Left renal cortex interstitium (tissue), 4 donors: ENCODE data around the gene KCNN3. TPM values are rescaled to one million over a fixed set of nuclear protein-coding genes. Genes with fewer than 3 reads are reported as not detected.

Source experiments
- DNase-seq, 4 donors: peaks; one replicate each; pipeline ENCODE4 v3.0.0-alpha.2; 2013; ENCODE audit warnings: low read depth in 4 of 4, low spot score in 2 of 4, missing footprints in 1 of 4
- polyA plus RNA-seq, 4 donors: library from polyadenylated mRNA; unstranded; fragments of 120-200 nt; gene quantifications; one replicate each; pipeline ENCODE4 v1.2.1, GENCODE V29; 2013; ENCODE audit not compliant: insufficient read length in 4 of 4

Gene KCNN3
- polyA plus RNA-seq, 4 donors = 2.4 to 3.3 (median 2.5) TPM

DNA sequence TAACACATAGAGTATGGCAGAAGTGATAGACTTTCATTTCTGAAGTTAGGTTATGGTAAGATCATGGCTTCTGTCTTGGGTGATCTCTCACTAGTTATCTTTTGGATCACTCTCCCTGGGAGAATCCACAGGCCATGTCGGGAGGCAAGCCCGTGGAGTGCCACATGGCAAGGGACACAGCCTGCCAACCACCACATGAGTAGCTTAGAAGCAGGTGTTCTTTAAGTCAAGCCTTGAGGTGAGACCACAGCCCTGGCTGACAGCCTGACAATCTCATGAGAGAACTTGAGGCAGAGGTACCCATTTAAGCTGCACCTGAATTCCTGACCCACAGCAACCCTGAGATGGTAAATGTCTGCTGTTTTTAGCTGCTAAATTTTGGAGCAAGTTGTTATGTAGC lies 130.4 kb downstream of the KCNN3 start:
- no peak for DNase-seq

DNA sequence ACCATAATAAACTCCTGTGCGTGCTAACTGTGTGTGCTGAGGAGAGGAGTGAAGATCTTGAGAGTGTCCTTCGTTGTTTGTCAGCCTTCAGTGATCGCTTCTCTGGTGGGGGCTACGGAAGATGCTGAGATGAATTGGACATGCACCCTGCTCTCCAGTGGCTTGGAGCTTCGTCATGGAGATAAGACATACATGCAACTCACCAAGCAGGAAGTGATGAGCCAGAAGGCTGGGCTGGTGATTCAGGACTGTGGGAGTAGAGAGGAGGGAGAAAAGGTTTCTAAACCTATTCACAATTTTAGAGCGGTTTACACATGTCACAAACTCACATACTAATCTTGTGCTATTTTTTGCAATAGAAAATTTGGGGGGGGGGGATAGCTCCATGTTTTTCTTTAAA lies 133.2 kb downstream of the KCNN3 start:
- DNase-seq = no peak

DNA sequence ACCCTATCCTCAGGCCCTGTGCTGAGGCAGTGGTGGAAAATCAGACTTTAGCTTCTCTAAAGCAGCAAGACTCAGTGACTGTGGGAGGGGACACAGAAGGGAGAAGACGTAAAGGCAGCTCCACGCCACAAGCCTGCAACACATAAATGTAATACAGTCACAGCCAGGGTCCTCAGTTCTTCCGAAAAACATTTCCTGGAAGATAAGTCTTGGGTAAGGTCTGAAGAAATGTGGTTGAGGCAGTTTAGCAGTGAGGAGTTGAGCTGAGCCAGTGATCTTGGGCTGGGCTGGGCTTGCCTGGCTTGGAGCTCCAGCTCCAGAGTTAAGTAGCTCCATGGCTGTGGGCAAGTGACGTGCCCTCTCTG lies 134.3 kb downstream of the KCNN3 start:
- no peak for DNase-seq

DNA sequence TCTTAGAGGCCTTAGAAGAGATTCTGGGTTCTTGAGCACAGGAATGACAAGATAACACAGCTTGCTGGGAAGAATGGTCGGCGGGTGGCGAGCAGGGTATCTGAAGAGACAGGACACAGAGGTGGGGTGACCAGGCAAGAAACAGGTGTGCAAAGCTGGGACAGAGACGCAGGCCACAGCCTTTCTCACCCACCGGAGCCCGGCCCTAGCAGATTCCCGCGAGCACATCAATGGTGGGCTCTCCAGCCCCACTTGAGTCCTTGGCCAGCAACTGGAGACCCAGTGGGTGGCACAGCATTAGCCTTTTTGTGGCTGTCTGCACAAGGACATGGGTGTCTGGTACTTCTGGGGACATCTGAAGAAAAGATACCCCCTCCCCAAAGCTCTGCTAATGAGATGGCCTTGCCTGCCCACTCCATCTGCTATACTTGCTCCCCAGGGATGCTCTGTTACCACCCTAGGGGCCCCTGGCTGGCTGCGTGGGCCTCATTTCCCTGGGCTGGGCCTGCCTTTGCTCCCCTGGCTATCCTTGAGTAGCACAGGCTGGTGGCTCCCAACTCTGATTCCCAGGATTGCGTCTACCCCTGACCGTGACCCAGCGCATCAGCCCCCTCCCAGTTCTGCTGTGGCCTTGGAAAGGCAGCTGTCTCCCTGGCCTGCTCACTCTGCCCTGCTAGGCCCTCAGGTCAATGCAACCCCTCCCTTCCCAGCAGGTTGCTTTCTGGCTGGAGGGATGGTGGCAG lies 134.8 kb downstream of the KCNN3 start:
- no peak for DNase-seq

- DNase-seq = no peak
These were observed 136.5 kb downstream of the KCNN3 start for GRCh38 chr1:154733621-154734020.

- DNase-seq = no peak
These were observed 139.0 kb downstream of the KCNN3 start for GRCh38 chr1:154730986-154731489.

DNA sequence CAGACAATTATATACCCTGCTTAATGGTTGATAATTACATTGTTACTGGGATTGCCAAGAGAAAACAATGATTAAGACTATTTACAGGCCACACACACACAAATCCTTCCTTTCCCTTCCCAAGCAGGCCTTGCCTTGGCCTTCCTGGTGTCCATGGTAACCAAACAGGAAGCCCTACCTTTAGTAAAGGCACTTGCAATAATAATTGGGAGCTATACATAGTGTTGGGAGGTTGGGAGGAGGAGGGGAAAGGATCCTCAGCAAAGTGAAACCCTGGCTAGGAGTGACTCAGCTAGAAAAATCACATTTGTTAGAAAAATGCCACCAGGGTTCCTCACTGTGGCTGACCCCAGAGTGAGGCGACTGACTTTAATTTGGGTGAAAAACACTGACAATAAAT lies 139.8 kb downstream of the KCNN3 start:
- no peak for DNase-seq

DNA sequence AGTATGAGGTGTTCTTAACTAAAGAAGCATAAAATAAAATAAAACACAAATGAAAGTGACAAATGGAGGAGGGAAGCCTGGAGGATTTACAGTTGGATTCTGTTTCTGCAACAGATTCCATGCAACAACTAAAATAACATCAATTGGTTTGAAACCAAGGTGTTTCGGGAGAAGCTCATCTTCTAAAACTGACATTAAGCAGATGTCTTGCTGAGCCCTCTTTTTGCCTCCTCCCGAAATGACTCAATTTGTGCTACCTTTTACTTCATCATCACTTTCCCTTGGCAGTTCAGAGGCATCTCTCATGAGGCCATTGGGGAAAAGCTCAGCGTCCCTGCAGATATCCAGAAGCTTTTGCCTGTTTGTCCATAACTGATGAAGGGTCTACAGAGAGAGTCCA lies 140.5 kb downstream of the KCNN3 start:
- DNase-seq = no peak

DNA sequence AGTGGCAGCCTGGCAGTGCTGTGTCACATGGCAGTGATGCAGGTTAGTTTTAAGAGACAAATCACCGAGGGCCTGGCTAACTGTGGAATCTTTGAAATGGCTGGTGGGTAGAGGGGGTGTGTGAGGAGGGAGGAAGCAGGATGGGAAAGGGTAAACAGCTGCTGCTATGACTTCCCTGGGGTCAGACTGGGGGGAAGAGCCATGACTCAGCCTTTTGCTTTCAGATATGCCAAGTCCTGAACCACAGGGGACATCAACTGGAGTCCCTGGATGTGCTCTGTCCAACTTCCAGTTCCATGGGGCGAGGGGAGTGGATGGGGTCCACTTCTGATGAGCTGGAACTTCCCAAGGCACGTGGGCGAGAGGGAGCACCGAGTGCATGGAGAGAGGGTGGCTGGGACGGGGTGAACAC lies 141.0 kb downstream of the KCNN3 start:
- DNase-seq = no peak

- no peak for DNase-seq
These were observed 143.0 kb downstream of the KCNN3 start for GRCh38 chr1:154726896-154727753.

DNA sequence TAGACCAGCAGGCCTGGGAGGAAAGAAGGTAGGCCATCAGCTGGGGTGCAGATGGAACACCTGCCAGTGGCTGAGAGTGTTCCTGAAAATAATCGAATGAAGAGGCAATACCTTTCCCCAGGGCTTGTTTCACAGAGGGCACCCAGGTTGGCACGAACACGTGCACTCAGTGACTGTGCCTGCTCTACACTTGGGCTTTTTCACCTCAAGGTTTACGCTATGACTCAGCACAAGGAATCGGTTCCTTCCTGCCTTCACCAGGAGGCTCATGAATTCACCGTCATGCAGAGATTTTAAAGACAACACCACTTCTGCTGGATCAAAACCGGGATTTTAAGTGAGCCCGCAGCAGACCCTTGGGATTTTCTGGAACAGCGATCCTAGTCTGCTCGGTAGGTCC lies 143.6 kb downstream of the KCNN3 start:
- DNase-seq = no peak

GRCh38 chr1:154725865-154726264 lies 144.2 kb downstream of the KCNN3 start:
- DNase-seq = no peak

DNA sequence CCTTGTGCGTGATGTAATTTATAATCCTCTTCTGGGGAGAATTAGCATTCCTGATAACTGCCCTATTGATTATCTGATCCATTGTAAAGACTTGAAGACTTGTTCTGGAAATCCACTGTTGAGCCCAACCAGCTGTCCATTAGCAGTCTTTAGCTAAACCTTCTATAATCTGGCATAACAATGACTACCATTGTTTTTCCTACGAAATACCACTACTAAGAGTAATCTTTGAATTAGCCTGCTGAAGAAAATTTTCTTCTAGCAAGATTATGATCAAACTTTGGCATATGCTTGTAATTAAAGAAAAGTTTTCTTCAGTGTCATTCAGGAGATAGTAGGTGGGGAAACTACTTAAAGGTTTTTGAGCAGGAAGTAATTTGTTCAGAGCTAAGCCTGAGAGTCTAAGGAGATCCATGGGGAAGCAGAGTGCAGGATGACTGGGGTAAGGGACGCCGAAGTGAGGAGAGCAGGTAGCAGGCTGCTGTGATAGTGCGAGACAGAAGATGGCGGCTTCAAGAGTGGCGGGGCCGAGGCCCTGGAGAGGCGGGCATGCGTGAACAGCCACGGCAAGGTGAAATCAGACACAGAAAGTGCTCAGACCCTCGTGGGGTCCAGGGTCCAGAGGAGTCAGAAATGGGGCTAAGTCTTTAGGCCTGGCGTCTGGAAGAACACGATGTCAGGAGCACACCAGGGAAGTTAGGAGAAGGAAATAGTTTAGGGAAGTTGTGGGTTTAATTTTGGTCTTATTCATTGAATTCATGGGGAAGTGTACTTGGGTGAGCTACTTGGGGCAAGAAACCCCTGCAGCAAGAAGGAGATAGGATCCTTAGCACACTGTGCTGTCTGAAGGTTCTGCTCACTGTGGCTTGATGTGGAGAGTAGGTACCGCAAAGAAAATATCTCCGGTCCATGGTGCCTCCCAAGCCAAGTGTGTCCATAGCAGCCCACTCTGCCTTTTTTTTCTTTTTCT lies 149.5 kb downstream of the KCNN3 start:
- no peak for DNase-seq

GRCh38 chr1:154719586-154720327 lies 150.3 kb downstream of the KCNN3 start:
- DNase-seq = no peak

DNA sequence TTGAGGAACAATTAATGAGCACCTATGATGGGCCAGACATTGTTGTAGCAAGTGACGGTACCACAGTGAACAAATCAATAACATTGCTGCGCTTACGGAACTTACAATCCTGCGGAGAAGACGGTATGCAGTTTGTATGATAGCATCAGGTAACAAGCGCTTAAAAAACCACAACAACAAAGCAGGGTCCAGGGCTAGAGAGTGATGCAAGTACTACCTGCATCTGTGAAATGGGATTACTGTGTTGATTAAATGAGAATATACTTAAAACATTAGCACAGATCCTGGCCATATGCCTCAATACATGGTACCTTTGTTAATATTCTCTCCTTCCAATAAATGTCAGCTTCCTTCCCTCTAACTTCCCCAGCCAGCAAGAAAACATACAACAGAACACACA lies 151.5 kb downstream of the KCNN3 start:
- no peak for DNase-seq

DNA sequence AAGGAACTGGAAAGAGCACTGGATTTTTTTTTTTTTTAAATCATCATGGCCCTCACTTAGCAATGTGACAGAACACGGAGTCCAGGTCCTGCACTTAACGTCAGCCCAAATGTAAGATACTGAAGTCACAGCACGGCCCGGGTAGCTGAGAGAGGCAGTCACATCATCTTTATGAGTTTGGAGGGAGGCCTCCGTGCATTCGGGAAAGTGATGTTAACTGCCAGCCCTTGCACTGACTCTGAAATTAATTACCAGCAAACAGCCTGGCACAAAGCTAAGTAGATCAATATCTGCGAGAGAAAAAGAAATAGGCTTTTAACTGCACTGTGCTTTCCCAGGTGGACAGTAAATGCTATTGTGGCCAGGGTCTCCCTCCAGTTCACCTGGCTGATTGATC lies 152.6 kb downstream of the KCNN3 start:
- DNase-seq = no peak

- no peak for DNase-seq
These were observed 153.2 kb downstream of the KCNN3 start for GRCh38 chr1:154716614-154717527.

GRCh38 chr1:154716011-154716410 lies 154.1 kb downstream of the KCNN3 start:
- no peak for DNase-seq

DNA sequence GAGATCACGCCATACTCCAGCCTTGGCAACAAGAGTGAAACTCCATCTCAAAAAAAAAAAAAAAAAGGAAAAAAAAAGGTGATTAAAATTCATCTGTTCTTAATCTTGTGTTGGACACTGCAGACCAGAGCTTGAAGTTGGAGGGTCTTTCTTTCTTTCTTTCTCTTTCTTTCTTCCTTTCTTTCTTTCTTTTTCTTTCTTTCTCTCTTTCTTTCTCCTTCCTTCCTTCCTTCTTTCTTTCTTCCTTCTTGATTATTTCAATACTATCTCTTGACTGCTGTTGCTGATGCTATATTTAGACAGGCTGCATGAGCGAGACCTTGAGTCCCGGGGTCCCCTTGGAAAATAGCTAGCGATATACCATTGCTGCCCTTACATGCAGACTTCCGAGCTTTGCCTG lies 154.7 kb downstream of the KCNN3 start:
- no peak for DNase-seq
